K562 (cell line): ENCODE data around the gene LZTR1. TPM values are rescaled to one million over a fixed set of nuclear protein-coding genes. Genes with fewer than 3 reads are reported as not detected.

Source experiments
- BMI1 ChIP-seq: fragments of 150-350 bp; IDR thresholded peaks from 2 replicates; pipeline ENCODE4 v1.6.1; 2014; ENCODE audit warnings: low read length
- CBX2 ChIP-seq: fragments of 200-600 bp; sonication (generic); IDR thresholded peaks from one replicate; pipeline ENCODE4 v1.6.1; 2012; ENCODE audit warnings: mild to moderate bottlenecking, low read length, inconsistent platforms; ENCODE audit not compliant: insufficient read depth, poor library complexity, severe bottlenecking
- ETV5 ChIP-seq: sonication (generic); formaldehyde crosslinking; IDR thresholded peaks from 2 replicates; pipeline ENCODE4 v1.4.0; 2020; ENCODE audit warnings: low read depth, mild to moderate bottlenecking, missing genetic modification reagents
- GABPB2 ChIP-seq: fragments of 250-450 bp; sonication (Bioruptor Pico); conservative IDR thresholded peaks from 2 replicates; pipeline ENCODE4 v1.5.1; 2021; ENCODE audit warnings: mild to moderate bottlenecking
- HDAC8 ChIP-seq: fragments of 450-650 bp; IDR thresholded peaks from 2 replicates; pipeline ENCODE4 v1.6.1; 2016; ENCODE audit warnings: mild to moderate bottlenecking, missing genetic modification characterization, moderate library complexity, missing compliant biosample characterization
- MECOM ChIP-seq: fragments of 250-450 bp; sonication (Bioruptor Pico); IDR thresholded peaks from 2 replicates; pipeline ENCODE4 v1.8.0; 2022; ENCODE audit warnings: inconsistent platforms
- MYNN ChIP-seq, 2 experiments: sonication (generic); formaldehyde crosslinking in 1 of 2; IDR thresholded peaks; 2 replicates each; pipeline versions ENCODE4 v1.5.0 to v1.6.1; 2016 to 2020; ENCODE audit warnings: antibody characterized with exemption in 1 of 2, missing genetic modification reagents in 1 of 2
- NFIC ChIP-seq: fragments of 450-650 bp; IDR thresholded peaks from 2 replicates; pipeline ENCODE4 v1.6.1; 2017; ENCODE audit warnings: mild to moderate bottlenecking, inconsistent platforms
- POLR2A ChIP-seq: fragments of 450-650 bp; conservative IDR thresholded peaks from 2 replicates; pipeline ENCODE4 v1.6.1; 2016
- RAD51 ChIP-seq: fragments of 450-650 bp; IDR thresholded peaks from 2 replicates; pipeline ENCODE4 v1.7.1; 2016; ENCODE audit warnings: low read depth, mild to moderate bottlenecking, borderline replicate concordance
- SAP30 ChIP-seq: fragments of 200-600 bp; sonication (generic); IDR thresholded peaks from 2 replicates; pipeline ENCODE4 v1.6.1; 2012; ENCODE audit warnings: borderline replicate concordance, low read depth, mild to moderate bottlenecking, moderate library complexity, low read length, control low read depth, inconsistent platforms; ENCODE audit not compliant: insufficient read depth, poor library complexity, severe bottlenecking
- TAF15 ChIP-seq: fragments of 200-400 bp; formaldehyde crosslinking; IDR thresholded peaks from 2 replicates; pipeline ENCODE4 v1.6.1; 2017; ENCODE audit warnings: mild to moderate bottlenecking, low read depth, low read length, moderate library complexity
- TAF7 ChIP-seq: fragments of 450-650 bp; IDR thresholded peaks from 2 replicates; pipeline ENCODE4 v1.6.1; 2016; ENCODE audit warnings: missing genetic modification characterization, missing compliant biosample characterization
- TRIM28 ChIP-seq: fragments of 450-650 bp; IDR thresholded peaks from 2 replicates; pipeline ENCODE4 v1.6.1; 2017
- XRCC3 ChIP-seq: fragments of 450-650 bp; IDR thresholded peaks from 2 replicates; pipeline ENCODE4 v1.6.1; 2017; ENCODE audit warnings: mild to moderate bottlenecking, moderate library complexity
- ZBED1 ChIP-seq: IDR thresholded peaks from 2 replicates; pipeline ENCODE4 v1.6.1; 2014
- ZFPM2 ChIP-seq: fragments of 250-450 bp; sonication (Bioruptor Pico); IDR thresholded peaks from 2 replicates; pipeline ENCODE4 v1.5.1; 2022; ENCODE audit warnings: mild to moderate bottlenecking
- ZHX1 ChIP-seq: fragments of 150-350 bp; conservative IDR thresholded peaks from 2 replicates; pipeline ENCODE4 v1.6.1; 2014; ENCODE audit warnings: low read length
- ZNF57 ChIP-seq: fragments of 450-650 bp; formaldehyde crosslinking; IDR thresholded peaks from 2 replicates; pipeline ENCODE4 v1.4.0; 2020; ENCODE audit warnings: mild to moderate bottlenecking, moderate library complexity
- ZNF785 ChIP-seq: fragments of 250-450 bp; sonication (Bioruptor Pico); IDR thresholded peaks from 2 replicates; pipeline ENCODE4 v1.4.0; 2020; ENCODE audit warnings: mild to moderate bottlenecking
- ZZZ3 ChIP-seq: fragments of 450-650 bp; IDR thresholded peaks from 2 replicates; pipeline ENCODE4 v1.6.1; 2016; ENCODE audit warnings: antibody characterized with exemption, mild to moderate bottlenecking, moderate library complexity
- polyA plus RNA-seq, 8 experiments: library from polyadenylated mRNA; depleted of rRNA in 4 of 8; stranded (reverse) in 5 of 8; unstranded in 3 of 8; fragments of >200 nt; fragmentation: Nextera tagmentation in 2 of 8; fragmentation: Illumina TruSeq in 1 of 8; extraction: Ambion mirVana in 2 of 8; extraction: Trizol in 1 of 8; gene quantifications; 2 replicates each; pipeline versions ENCODE4 v1.2.1 to v1.2.3, GENCODE V29; 2011 to 2014; ENCODE audit warnings: inconsistent platforms in 1 of 8, missing spikeins in 1 of 8
- total RNA-seq, 7 experiments: library from RNA; depleted of rRNA in 6 of 7; stranded (reverse); fragments of >200 nt in 6 of 7; fragmentation: Illumina TruSeq in 2 of 7; extraction: Trizol in 2 of 7; gene quantifications; 2 replicates each; pipeline versions ENCODE4 v1.2.1 to v1.2.3, GENCODE V29; 2011 to 2021; ENCODE audit warnings: low replicate concordance in 1 of 7
- TF ChIP-seq, protein P1 (sequence below): fragments of 250-450 bp; sonication (Bioruptor Pico); IDR thresholded peaks from 2 replicates; pipeline ENCODE4 v1.4.0; 2020
- TF ChIP-seq, protein P2 (sequence below): IDR thresholded peaks from 2 replicates; pipeline ENCODE4 v1.6.1; 2014; ENCODE audit warnings: antibody characterized with exemption
- TF ChIP-seq, protein P3 (sequence below): fragments of 250-450 bp; sonication (Bioruptor Pico); IDR thresholded peaks from 2 replicates; pipeline ENCODE4 v1.5.0; 2021

Gene LZTR1
- total and polyA plus RNA-seq, 9 of the 15 experiments (the other 6 are each of a cell fraction or from before 2014, with no cell fraction given): 2.2 to 135 (median 63.0) TPM

GRCh38 chr22:20946080-20946986 lies 35.8 kb upstream of the LZTR1 start (continued):
- TF ChIP-seq, protein P1, sequence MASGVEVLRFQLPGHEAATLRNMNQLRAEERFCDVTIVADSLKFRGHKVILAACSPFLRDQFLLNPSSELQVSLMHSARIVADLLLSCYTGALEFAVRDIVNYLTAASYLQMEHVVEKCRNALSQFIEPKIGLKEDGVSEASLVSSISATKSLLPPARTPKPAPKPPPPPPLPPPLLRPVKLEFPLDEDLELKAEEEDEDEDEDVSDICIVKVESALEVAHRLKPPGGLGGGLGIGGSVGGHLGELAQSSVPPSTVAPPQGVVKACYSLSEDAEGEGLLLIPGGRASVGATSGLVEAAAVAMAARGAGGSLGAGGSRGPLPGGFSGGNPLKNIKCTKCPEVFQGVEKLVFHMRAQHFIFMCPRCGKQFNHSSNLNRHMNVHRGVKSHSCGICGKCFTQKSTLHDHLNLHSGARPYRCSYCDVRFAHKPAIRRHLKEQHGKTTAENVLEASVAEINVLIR (CRISPR knock-in tag): no peak
- TF ChIP-seq TAF7 (tag) (no peak), POLR2A (no peak), BMI1 (no peak), RAD51 (no peak), XRCC3 (no peak), TAF15 (no peak), ZNF785 (CRISPR knock-in tag) (no peak), NFIC (no peak), TRIM28 (no peak), ZHX1 (no peak), MECOM (CRISPR knock-in tag) (no peak), ETV5 (CRISPR knock-in tag) (no peak), ZFPM2 (no peak), GABPB2 (CRISPR knock-in tag) (no peak), ZZZ3 (no peak), ZBED1 (no peak), MYNN (IDR thresholded peaks at IDR 0.05) (no peak), MYNN (CRISPR knock-in tag; IDR thresholded peaks at IDR 0.05) (no peak), HDAC8 (tag) (0 out of 2 replicates have a peak, but pooled peaks have one; percentile 51), SAP30 (no peak), CBX2 (no peak), ZNF57 (CRISPR knock-in tag) (no peak)
- TF ChIP-seq, protein P2, sequence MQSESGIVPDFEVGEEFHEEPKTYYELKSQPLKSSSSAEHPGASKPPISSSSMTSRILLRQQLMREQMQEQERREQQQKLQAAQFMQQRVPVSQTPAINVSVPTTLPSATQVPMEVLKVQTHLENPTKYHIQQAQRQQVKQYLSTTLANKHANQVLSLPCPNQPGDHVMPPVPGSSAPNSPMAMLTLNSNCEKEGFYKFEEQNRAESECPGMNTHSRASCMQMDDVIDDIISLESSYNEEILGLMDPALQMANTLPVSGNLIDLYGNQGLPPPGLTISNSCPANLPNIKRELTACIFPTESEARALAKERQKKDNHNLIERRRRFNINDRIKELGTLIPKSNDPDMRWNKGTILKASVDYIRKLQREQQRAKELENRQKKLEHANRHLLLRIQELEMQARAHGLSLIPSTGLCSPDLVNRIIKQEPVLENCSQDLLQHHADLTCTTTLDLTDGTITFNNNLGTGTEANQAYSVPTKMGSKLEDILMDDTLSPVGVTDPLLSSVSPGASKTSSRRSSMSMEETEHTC: no peak
- TF ChIP-seq, protein P3, sequence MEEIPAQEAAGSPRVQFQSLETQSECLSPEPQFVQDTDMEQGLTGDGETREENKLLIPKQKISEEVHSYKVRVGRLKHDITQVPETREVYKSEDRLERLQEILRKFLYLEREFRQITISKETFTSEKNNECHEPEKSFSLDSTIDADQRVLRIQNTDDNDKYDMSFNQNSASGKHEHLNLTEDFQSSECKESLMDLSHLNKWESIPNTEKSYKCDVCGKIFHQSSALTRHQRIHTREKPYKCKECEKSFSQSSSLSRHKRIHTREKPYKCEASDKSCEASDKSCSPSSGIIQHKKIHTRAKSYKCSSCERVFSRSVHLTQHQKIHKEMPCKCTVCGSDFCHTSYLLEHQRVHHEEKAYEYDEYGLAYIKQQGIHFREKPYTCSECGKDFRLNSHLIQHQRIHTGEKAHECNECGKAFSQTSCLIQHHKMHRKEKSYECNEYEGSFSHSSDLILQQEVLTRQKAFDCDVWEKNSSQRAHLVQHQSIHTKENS: no peak
